Activated naive CD4-positive, alpha-beta T cell treated with anti-CD3 and anti-CD28 coated beads, Interleukin-2, amount 50 U/mL, for 16 hours (primary cell): ENCODE data around the gene RBMS3.
"Not testable (repeated sequence)": the region's sequence is repeated elsewhere in the genome, so short reads cannot be mapped to it uniquely, and the experiment has no call there.

ENCODE experiments used
- DNase-seq: peaks from one replicate; pipeline ENCODE4 v3.0.0-alpha.2; 2020

The RBMS3 gene

GRCh38 chr3:29345516-29346300 is 64.8 kb downstream of the RBMS3 start:
- DNase-seq: no peak

DNA sequence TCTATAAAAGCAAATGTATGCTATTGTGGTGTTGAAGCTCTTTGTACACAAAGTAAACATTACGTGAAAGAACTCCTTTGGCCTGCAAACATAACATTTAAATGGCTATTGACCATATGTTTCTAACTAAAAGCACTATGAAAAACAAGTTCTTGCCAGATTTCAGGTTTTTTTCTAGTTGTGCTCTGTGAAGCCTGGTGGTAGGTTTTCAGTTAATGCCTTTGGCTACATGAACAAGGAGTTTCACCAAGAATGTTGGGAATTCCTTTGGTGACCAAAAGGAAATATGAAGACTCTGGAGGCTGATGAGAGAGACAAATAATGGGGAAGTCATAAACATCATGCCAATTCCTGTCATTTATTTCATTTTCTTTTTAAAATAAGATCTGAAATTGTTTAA is 66.0 kb downstream of the RBMS3 start:
- no peak for DNase-seq

- DNase-seq: no peak
Observed at GRCh38 chr3:29347412-29347811, 66.5 kb downstream of the RBMS3 start.

DNA sequence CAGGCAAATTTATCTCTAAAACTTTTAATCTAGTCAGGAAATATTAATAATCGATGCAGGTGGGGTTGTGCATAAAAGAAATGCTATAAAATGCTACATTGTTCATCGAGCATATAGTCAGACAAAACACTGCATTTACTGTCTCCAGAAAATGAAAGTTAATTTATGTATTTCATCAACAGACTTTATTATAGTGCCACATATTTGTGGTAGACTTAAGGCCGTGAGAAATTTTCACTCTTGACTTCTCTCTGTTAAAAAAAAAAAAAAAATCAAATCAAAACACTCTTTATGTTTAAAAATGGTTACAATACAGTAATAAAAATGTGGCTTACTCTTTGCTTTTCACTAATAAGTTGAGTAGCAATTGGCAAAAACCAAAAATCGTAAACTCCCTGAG is 67.4 kb downstream of the RBMS3 start:
- DNase-seq: no peak

GRCh38 chr3:29349049-29349448 is 68.2 kb downstream of the RBMS3 start:
- no peak for DNase-seq

DNA sequence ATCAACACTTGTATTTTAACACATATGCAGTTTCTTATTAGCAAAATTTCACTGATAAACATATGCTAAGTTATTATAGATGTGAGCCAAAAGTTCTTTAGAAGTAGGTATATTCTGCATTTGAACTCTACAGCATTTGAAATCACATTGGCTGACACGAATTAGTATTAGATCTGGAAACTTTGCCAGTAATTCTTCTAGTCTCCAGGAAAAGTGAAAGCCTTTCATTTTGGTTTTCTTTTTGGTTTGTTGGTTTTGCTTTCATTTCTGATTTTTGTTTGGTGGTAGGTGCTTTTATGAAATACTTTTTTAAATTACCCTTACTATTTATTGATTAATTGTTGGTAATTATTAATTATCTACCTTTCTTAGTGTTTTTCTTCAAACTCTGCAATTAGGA is 72.9 kb downstream of the RBMS3 start:
- no peak for DNase-seq

DNA sequence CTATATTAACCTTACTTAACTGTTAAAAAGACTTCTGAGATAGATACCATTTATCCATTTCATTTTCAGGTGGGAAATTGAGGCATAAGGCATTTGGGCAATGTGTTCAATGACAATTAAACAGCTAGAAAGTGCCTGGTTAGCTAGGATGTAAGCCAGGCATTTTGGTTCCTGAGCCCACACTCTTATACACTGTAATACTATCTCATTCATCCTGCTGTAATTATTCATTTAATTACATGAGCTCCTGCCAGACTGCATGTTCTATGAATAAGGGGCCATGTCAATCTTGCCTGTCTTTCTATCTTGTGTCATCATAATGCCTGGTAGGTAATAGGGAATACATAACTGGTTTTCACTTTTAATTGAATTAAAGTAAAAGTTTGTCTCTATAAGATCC is 74.0 kb downstream of the RBMS3 start:
- no peak for DNase-seq

DNA sequence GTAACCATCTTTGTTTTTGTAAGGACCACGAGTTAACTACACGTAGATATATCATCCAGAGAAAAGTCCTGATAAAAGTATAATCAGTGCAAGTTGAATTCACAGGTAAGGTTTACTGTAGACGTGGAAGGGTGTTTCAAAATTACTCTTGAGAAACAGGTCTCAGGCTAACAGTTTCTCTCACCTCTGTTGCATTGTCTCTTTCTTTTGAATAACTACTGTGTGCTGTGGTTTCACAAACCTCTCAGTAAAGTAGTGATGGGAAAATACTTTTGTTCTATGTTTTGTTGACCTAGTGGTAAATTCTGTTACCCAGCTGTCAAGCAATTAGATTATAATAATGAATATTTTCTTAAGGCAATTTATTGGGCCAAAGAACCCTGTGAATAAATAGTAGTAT is 75.2 kb downstream of the RBMS3 start:
- no peak for DNase-seq

DNA sequence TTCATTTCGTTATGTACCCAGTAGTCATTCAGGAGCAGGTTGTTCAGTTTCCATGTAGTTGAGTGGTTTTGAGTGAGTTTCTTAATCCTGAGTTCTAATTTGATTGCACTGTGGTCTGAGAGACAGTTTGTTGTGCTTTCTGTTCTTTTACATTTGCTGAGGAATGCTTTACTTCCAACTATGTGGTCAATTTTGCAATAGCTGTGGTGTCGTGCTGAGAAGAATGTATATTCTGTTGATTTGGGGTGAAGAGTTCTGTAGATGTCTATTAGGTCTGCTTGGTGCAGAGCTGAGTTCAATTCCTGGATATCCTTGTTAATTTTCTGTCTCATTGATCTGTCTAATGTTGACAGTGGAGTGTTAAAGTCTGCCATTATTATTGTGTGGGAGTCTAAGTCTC is 79.4 kb downstream of the RBMS3 start:
- DNase-seq: not testable (repeated sequence)

DNA sequence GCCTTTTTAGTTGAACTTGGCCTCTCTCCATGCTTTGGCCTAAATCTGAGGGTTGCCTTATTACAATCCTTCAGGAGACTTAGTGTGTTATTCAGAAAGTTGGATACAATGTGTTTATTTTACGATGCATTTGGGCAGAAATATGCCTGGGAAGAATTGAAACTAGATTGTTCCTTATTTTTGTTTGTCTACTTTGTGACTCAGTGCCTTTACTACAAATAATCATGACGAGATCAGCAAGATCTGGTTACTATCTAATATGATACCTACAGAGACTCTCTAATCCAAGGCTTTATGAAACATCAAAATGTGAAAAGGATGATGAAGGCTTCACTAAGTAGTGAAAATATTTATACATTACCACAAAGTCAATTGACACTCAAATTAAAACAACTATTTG is 82.2 kb downstream of the RBMS3 start:
- no peak for DNase-seq

GRCh38 chr3:29370021-29370420 is 89.2 kb downstream of the RBMS3 start:
- DNase-seq: no peak

- no peak for DNase-seq
Observed at GRCh38 chr3:29370476-29371420, 89.9 kb downstream of the RBMS3 start.

- DNase-seq: no peak
Observed at GRCh38 chr3:29373131-29373680, 92.3 kb downstream of the RBMS3 start.

DNA sequence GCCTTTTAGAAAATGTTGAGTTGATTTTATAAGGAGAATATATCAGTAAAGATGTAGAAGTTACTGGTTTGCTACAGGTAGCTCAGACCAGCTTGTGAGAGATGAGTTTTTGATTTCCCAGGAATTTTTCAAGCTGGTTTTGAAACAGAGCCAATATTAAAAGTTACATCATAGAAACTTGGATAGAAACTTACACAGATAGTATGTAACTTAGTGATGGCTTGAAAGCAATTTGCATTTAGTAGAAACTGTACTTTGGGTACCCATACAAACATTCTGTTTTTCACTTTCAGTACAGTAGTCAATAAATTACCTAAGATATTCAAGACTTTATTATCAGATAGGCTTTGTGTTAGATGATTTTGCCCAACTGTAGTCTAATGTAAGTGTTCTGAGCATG is 93.4 kb downstream of the RBMS3 start:
- DNase-seq: no peak

DNA sequence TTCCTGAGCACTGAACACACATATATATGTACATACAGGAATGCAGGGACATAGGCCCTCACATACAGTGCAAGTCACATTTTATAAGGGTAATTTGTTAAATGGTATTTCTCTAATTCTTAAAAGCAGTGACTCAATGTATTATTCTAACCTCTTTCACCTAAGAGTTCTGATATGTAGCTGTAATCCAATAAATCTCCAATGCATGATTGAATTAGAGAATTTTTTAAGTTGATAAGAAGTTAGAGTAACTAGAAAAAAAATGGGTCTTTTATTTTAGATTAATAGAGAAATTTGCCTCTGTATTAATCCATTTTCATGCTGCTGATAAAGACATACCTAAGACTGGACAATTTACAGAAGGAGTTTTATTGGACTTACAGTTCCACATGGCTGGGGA is 98.2 kb downstream of the RBMS3 start:
- no peak for DNase-seq

DNA sequence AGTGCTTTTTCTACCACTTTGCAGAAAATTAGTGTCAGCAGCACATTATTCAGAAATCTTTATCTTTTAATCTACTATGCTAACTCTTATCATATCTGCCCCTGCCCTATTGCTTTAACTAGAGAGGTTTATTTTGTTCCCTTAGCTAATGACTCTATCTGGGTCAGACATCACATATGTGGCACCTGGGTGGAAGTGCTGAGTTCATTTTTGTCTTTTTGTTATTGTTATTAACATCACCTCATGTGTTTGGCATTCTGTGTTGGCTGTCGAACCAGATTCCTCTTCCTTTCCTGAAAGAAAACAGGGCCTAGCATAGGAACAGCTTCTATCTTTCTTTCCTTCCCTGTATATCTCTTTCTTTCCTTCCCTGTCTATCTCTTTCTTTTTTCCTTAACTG is 100.7 kb downstream of the RBMS3 start:
- DNase-seq: no peak

DNA sequence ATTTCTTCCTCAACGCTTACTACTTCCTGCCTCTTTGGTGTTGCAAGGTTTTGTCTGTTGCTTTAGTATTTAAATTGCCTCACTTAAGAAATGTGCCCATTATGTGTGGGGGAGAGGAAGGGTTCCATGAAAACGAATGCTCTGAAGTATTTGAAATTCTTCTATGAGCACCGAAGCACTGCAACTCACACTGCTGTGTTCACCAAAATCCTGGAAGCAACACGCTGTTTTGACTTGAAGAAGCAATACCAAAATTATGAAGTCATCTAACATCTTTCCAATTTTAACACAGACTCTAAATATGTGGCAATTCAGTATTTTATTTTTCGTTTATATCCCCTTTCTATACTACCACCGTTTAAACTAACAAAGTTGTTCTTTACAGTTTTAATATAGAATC is 101.5 kb downstream of the RBMS3 start:
- DNase-seq: no peak

DNA sequence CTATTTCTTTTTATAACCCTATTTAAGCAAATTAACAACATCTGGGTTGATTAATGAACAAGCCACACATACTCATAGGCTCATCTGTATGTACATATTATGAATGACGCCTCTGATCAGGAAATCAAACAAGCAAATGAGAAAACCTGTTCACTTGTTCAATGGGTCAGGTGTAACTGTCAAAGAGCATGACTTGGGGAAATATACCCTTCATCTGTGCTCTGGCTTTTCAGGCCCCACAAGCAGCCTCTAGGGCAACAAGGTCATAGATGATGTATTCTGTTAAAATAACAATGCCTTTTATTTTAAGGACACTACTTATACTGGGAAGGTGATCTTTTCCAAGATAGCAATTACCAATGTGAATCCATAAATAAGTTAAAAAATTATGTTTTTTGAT is 102.0 kb downstream of the RBMS3 start:
- DNase-seq: no peak

DNA sequence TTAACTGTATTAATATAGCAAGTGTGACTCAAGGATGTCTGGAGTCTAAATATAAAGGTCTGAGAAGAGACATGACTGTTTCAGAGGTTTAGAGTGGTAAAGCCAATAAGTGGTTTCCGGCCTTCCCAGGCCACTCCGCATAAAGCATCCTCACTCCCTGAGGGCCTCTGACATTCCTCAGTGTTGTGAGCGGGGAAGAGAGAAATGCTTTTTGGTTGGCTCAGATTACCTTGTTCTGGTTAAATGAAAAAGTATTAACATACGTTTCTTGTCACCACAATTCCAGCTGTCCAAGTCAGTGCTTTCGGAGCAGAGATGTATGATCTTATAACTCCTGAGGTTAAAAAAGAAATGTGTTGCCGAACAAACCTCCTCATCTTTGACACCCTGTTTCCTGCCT is 103.8 kb downstream of the RBMS3 start:
- no peak for DNase-seq

DNA sequence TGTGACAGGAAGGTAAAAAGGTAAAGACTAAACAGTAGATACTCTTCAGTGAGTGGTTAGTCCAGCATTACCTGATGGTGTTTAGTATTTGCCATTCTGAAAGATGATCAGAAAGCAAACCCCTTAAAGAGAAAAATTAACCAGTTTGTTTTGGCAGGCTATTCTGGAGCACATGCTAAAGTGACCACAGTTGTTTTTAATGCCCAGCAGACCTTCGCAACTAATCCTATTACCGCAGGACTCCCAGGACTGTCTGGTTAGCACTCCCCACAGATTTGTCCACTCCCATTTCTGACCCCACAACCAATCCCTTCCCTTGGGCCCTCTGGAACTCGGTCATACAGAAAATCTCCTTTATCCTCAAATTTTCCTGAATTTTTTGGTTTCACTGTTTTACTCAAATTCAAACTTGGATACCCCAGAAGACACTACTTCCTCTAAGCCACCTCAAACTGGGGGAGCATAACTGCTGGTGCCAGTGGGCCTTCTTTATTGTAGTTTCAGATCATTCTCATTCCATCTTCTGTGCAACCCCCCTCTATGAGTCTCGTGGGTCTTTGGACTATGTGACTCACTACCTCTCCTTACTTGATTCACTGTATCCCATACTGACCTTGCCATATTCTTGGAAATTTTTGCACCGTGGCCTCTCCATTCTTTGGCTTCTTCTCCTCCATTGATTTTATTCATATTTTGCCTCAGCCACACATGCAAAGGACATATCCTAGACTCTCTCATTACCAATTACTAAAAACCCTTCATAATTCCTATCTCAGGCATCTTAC is 104.4 kb downstream of the RBMS3 start:
- no peak for DNase-seq

- no peak for DNase-seq
Observed at GRCh38 chr3:29389362-29389761, 108.5 kb downstream of the RBMS3 start.

DNA sequence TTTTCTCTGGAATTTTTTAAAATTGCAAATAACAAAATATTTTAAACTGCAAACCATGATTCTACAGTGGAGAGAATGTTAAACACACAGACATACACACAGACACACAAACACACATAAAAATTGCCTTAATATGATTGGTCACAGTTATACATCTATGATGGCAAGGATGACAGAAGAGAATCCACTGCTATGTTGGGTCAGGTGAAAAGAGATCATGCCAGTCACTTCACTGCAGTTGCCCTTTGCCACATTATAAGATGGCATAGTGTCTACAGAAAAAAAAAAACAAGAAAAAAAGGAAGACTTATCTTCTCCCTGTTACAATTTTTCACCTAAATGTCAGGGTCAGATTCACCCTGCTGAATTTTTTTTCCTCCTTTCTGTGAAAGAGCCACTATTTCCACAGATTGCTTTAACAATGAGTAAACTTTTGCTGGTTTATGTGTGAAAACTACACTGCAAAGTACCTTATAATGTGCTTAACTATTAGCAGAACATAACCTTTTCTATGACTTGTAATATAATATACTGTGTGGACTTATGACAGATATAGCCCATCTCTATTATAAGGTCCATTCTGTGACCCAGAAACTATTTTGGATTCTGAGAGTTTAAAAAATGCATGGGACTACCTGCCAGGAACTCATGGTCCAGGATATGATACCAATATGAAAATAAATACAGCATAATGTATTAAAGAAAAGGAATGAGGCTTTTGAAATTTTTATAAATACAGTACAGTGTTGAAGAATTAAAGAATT is 111.9 kb downstream of the RBMS3 start:
- DNase-seq: no peak
